ENCODE results near the gene GPRIN3.

DNA sequence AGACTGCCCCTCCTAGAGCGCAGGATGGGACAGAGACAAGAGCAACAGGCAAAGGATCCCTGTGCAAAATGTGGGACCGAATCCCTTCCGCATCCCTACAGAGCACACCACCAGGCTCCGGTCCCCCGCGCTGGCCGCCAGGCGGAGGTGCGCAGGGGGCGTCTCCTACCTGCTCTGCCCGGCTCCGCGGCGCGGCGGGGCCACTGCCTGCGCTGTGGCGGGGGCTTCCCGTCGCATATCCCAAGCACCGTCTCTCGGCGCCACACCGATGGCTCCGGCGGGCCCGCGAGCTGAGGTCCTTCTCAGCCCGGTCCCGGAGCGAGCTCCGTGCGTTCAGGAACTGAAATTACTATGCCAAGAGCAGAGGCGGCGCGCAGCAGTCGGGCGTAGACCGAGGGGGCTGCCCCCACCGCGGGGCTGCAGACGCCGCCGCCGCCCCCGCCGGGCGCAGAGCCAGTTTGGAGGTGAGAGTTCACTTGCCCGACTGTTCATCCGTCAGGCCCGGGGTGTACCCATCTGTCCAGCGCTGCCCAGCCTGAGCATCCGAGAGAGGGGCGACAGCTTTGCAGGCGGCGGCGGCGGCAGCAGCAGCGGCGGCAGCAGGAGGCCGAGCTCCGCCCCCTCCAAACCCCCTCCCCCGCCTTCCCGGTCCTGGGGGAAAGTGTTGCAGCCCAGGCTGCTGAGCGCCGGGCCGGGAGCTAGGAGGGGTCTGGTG, at the start of gene GPRIN3:
- TF ChIP-seq, protein P1, sequence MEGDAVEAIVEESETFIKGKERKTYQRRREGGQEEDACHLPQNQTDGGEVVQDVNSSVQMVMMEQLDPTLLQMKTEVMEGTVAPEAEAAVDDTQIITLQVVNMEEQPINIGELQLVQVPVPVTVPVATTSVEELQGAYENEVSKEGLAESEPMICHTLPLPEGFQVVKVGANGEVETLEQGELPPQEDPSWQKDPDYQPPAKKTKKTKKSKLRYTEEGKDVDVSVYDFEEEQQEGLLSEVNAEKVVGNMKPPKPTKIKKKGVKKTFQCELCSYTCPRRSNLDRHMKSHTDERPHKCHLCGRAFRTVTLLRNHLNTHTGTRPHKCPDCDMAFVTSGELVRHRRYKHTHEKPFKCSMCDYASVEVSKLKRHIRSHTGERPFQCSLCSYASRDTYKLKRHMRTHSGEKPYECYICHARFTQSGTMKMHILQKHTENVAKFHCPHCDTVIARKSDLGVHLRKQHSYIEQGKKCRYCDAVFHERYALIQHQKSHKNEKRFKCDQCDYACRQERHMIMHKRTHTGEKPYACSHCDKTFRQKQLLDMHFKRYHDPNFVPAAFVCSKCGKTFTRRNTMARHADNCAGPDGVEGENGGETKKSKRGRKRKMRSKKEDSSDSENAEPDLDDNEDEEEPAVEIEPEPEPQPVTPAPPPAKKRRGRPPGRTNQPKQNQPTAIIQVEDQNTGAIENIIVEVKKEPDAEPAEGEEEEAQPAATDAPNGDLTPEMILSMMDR (conservative IDR thresholded peaks at IDR 0.05; ENCODE audit: low read depth, low read length) = no peak
- TF ChIP-seq EZH2 (IDR thresholded peaks at IDR 0.05; ENCODE audit: borderline replicate concordance, low read depth, low read length, poor library complexity, severe bottlenecking) = no peak

Data from A673 (cell line).